22Rv1 (cell line): ENCODE measurements around the gene METTL25.

Experiments
- ZFX ChIP-seq: fragments of 450-650 bp; IDR thresholded peaks from 2 replicates; pipeline ENCODE4 v1.6.1; 2017; ENCODE audit warnings: antibody characterized with exemption, borderline replicate concordance
- TF ChIP-seq, protein P1 (sequence below): fragments of 450-650 bp; IDR thresholded peaks from 2 replicates; pipeline ENCODE4 v1.5.1; 2017; ENCODE audit warnings: mild to moderate bottlenecking

DNA sequence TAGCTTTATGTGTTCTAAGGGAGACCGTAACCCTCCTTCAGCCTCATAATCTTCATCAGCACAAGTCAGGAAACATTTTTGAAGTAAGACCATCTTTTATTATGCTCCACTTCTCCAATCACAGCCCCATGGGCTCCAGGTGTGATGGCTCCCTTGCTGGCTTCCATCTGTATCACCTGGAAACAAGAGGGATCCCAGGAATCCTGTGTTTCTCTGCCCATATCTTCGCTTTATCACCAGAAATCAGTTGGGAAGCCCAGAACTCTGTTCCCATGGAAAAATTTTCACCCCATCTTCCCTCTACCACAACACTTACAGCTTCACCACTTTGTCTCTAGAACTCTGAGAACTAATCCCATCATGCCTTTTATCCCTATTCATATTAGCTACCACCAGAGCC is 68.3 kb downstream of the METTL25 start:
- TF ChIP-seq, protein P1, sequence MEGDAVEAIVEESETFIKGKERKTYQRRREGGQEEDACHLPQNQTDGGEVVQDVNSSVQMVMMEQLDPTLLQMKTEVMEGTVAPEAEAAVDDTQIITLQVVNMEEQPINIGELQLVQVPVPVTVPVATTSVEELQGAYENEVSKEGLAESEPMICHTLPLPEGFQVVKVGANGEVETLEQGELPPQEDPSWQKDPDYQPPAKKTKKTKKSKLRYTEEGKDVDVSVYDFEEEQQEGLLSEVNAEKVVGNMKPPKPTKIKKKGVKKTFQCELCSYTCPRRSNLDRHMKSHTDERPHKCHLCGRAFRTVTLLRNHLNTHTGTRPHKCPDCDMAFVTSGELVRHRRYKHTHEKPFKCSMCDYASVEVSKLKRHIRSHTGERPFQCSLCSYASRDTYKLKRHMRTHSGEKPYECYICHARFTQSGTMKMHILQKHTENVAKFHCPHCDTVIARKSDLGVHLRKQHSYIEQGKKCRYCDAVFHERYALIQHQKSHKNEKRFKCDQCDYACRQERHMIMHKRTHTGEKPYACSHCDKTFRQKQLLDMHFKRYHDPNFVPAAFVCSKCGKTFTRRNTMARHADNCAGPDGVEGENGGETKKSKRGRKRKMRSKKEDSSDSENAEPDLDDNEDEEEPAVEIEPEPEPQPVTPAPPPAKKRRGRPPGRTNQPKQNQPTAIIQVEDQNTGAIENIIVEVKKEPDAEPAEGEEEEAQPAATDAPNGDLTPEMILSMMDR: no peak
- TF ChIP-seq ZFX: no peak
